ENCODE data around the gene CLIP2.

- no peak for TF ChIP-seq CEBPB (IDR thresholded peaks at IDR 0.05; ENCODE audit: low read depth, low read length)
- no peak for TF ChIP-seq CTCF (conservative IDR thresholded peaks at IDR 0.05; ENCODE audit: low read depth, low read length)
- no peak for TF ChIP-seq POLR2A (IDR thresholded peaks at IDR 0.05; ENCODE audit: low read depth, low read length)
- TF ChIP-seq MAFK (IDR thresholded peaks at IDR 0.05; ENCODE audit: low read depth, low read length): no peak
- no peak for TF ChIP-seq SMC3 (IDR thresholded peaks at IDR 0.05; ENCODE audit: low read depth, low read length)
- TF ChIP-seq BHLHE40 (IDR thresholded peaks at IDR 0.05; ENCODE audit: low read depth, low read length): no peak
- TF ChIP-seq ELK1 (IDR thresholded peaks at IDR 0.05; ENCODE audit: borderline replicate concordance, low read depth, low read length): no peak
- TF ChIP-seq CHD1 (IDR thresholded peaks at IDR 0.05; ENCODE audit: low read depth, low read length): no peak
- TF ChIP-seq RAD21 (IDR thresholded peaks at IDR 0.05; ENCODE audit: low read length): no peak
- no peak for TF ChIP-seq RFX5 (IDR thresholded peaks at IDR 0.05; ENCODE audit: low read depth, low read length)
- no peak for TF ChIP-seq MXI1 (IDR thresholded peaks at IDR 0.05; ENCODE audit: borderline replicate concordance, low read depth, low read length)
- TF ChIP-seq USF2 (IDR thresholded peaks at IDR 0.05; ENCODE audit: low read depth, low read length): no peak
- TF ChIP-seq NFE2L2 (IDR thresholded peaks at IDR 0.05; ENCODE audit: low read depth, low read length): no peak
Measured at GRCh38 chr7:74299401-74299800, 10.2 kb downstream of the CLIP2 start.
